ENCODE results near the gene HOXB5.

Gene HOXB5

GRCh38 chr17:48561884-48562810 is 31.4 kb downstream of the HOXB5 start:
- H3K27me3 ChIP-seq (ENCODE audit: control insufficient read depth, low read length): no peaks in the 10 kb centered on the region
- H3F3A ChIP-seq (ENCODE audit: control insufficient read depth, insufficient read depth): no peaks in the 10 kb centered on the region
- no peak overlapping the region for H3K27ac ChIP-seq (ENCODE audit: low read depth, low read length)
- no peaks in the 10 kb centered on the region for H3K4me1 ChIP-seq (ENCODE audit: control insufficient read depth, low read length)
- no peak overlapping the region for H3K4me3 ChIP-seq (ENCODE audit: low read length)
- no peaks in the 10 kb centered on the region for H4K20me1 ChIP-seq (ENCODE audit: control insufficient read depth, insufficient read depth, low read depth, low read length)
- no peaks in the 10 kb centered on the region for H3K36me3 ChIP-seq (ENCODE audit: control insufficient read depth, low read length)
- no peaks in the 10 kb centered on the region for H3K9me3 ChIP-seq (ENCODE audit: control insufficient read depth, insufficient read depth, low read length)
- no peaks in the 10 kb centered on the region for H3K9me2 ChIP-seq (replicated peaks; ENCODE audit: control insufficient read depth, low read length)
- TF ChIP-seq CTCF (IDR thresholded peaks at IDR 0.05; ENCODE audit: low read depth, low read length, poor library complexity, severe bottlenecking) (no peak), EZH2phosphoT487 (IDR thresholded peaks at IDR 0.05; ENCODE audit: borderline replicate concordance, low read length) (no peak)
- no peaks in the 10 kb centered on the region for H3K79me2 ChIP-seq (ENCODE audit: control insufficient read depth, low read length)
- no peak overlapping the region for H3K4me2 ChIP-seq (ENCODE audit: low read length)

GRCh38 chr17:48559840-48560817 is 33.5 kb downstream of the HOXB5 start:
- H3K4me2 ChIP-seq (ENCODE audit: low read length): no peak overlapping the region
- no peak overlapping the region for H3K27ac ChIP-seq (ENCODE audit: low read depth, low read length)
- no peaks in the 10 kb centered on the region for H3K36me3 ChIP-seq (ENCODE audit: control insufficient read depth, low read length)
- H3F3A ChIP-seq (ENCODE audit: control insufficient read depth, insufficient read depth): no peaks in the 10 kb centered on the region
- no peaks in the 10 kb centered on the region for H3K9me3 ChIP-seq (ENCODE audit: control insufficient read depth, insufficient read depth, low read length)
- no peaks in the 10 kb centered on the region for H3K79me2 ChIP-seq (ENCODE audit: control insufficient read depth, low read length)
- no peaks in the 10 kb centered on the region for H4K20me1 ChIP-seq (ENCODE audit: control insufficient read depth, insufficient read depth, low read depth, low read length)
- no peaks in the 10 kb centered on the region for H3K9me2 ChIP-seq (replicated peaks; ENCODE audit: control insufficient read depth, low read length)
- H3K4me1 ChIP-seq (ENCODE audit: control insufficient read depth, low read length): no peaks in the 10 kb centered on the region
- H3K27me3 ChIP-seq (ENCODE audit: control insufficient read depth, low read length): peaks cover 3% of the 10 kb centered on the region; the same call in 1 of the 2 replicates
- peak; percentile 23 for TF ChIP-seq CTCF (IDR thresholded peaks at IDR 0.05; ENCODE audit: low read depth, low read length, poor library complexity, severe bottlenecking)
- TF ChIP-seq EZH2phosphoT487 (IDR thresholded peaks at IDR 0.05; ENCODE audit: borderline replicate concordance, low read length): no peak
- no peak overlapping the region for H3K4me3 ChIP-seq (ENCODE audit: low read length)

- no peak overlapping the region for H3K4me2 ChIP-seq (ENCODE audit: low read length)
- no peaks in the 10 kb centered on the region for H3K36me3 ChIP-seq (ENCODE audit: control insufficient read depth, low read length)
These were observed 34.3 kb downstream of the HOXB5 start for GRCh38 chr17:48559122-48559839.

More at GRCh38 chr17:48559122-48559839, 34.3 kb downstream of the HOXB5 start:
- H3K4me3 ChIP-seq (ENCODE audit: low read length): no peak overlapping the region
- no peaks in the 10 kb centered on the region for H3K79me2 ChIP-seq (ENCODE audit: control insufficient read depth, low read length)
- H3K9me2 ChIP-seq (replicated peaks; ENCODE audit: control insufficient read depth, low read length): no peaks in the 10 kb centered on the region
- no peak overlapping the region for H3K27ac ChIP-seq (ENCODE audit: low read depth, low read length)
- no peaks in the 10 kb centered on the region for H3K9me3 ChIP-seq (ENCODE audit: control insufficient read depth, insufficient read depth, low read length)
- peaks cover 3% of the 10 kb centered on the region; the same call in 1 of the 2 replicates for H3K27me3 ChIP-seq (ENCODE audit: control insufficient read depth, low read length)
- TF ChIP-seq CTCF (IDR thresholded peaks at IDR 0.05; ENCODE audit: low read depth, low read length, poor library complexity, severe bottlenecking) (no peak), EZH2phosphoT487 (IDR thresholded peaks at IDR 0.05; ENCODE audit: borderline replicate concordance, low read length) (no peak)
- H3F3A ChIP-seq (ENCODE audit: control insufficient read depth, insufficient read depth): no peaks in the 10 kb centered on the region
- H4K20me1 ChIP-seq (ENCODE audit: control insufficient read depth, insufficient read depth, low read depth, low read length): no peaks in the 10 kb centered on the region
- H3K4me1 ChIP-seq (ENCODE audit: control insufficient read depth, low read length): no peaks in the 10 kb centered on the region
